GM12878 (cell line): ENCODE data around the gene PPP4R3B. TPM values are rescaled to one million over a fixed set of nuclear protein-coding genes. Genes with fewer than 3 reads are reported as not detected.

Experiments
- ATAC-seq: fragments of 200-7000 bp; cut with Tn5 transposase; 3 replicates; pipeline ENCODE4 v1.9.1; 2020; ENCODE audit warnings: mild to moderate bottlenecking, moderate library complexity
- Bru-seq: library from RNA; stranded (reverse); fragments of 400-500 nt; gene quantifications from one replicate; lab custom pipeline; 2021; lab: Mats Ljungman, UMichigan
- BruChase-seq, 2 experiments: library from RNA; stranded (reverse); fragments of 400-500 nt; gene quantifications; one replicate each; lab custom pipeline; 2021; lab: Mats Ljungman, UMichigan
- BruUV-seq: library from RNA; stranded (reverse); fragments of 400-500 nt; replicated peaks from 2 replicates; lab custom pipeline; 2021; lab: Mats Ljungman, UMichigan
- CTCF ChIA-PET: fragments of 300-600 bp; sonication (Branson Sonifier 250); formaldehyde crosslinking; extraction: SDS; loops from one replicate; lab custom pipeline; 2021; ENCODE audit warnings: inconsistent platforms; lab: Yijun Ruan, JAX
- POLR2A ChIA-PET: fragments of 350-600 bp; formaldehyde crosslinking; extraction: SDS; loops from one replicate; lab custom pipeline; 2021; ENCODE audit warnings: inconsistent platforms; lab: Charles Lee
- RAD21 ChIA-PET: fragments of 300-600 bp; sonication (Branson Sonifier 250); formaldehyde crosslinking; loops from one replicate; lab custom pipeline; 2023; ENCODE audit warnings: antibody characterized with exemption; ENCODE audit not compliant: unreplicated experiment; lab: Charles Lee
- SMC1A ChIA-PET: fragments of 300-600 bp; sonication (Branson Sonifier 250); formaldehyde crosslinking; loops from one replicate; lab custom pipeline; 2023; ENCODE audit not compliant: unreplicated experiment, uncharacterized antibody; lab: Charles Lee
- DNase-seq: peaks from one replicate; pipeline ENCODE4 v3.0.0-alpha.2; 2011; ENCODE audit warnings: low read depth, low spot score
- FAIRE-seq: peaks from 3 replicates; lab custom pipeline; 2011; peaks lifted over from hg19 to GRCh38; lab: Jason Lieb, UNC
- H2AFZ ChIP-seq: 2 replicates; pipeline ENCODE4 v1.6.0; 2011; ENCODE audit warnings: low read depth, low read length, control low read depth; ENCODE audit not compliant: control insufficient read depth
- H3K27ac ChIP-seq: 2 replicates; pipeline ENCODE4 v1.5.1; 2011; ENCODE audit warnings: control low read depth; ENCODE audit not compliant: control insufficient read depth, insufficient read depth
- H3K27me3 ChIP-seq, 2 experiments: replicated peaks in 1 of 2; 2 replicates each; pipeline versions ENCODE4 v1.6.0 to v1.6.1; 2011; ENCODE audit warnings: low read length in 1 of 2; ENCODE audit not compliant: control insufficient read depth in 2 of 2, insufficient read depth in 2 of 2
- H3K36me3 ChIP-seq, 2 experiments: 2 replicates each; pipeline ENCODE4 v1.5.1; 2011; ENCODE audit warnings: low read length in 1 of 2; ENCODE audit not compliant: control insufficient read depth in 2 of 2, insufficient read depth in 2 of 2
- H3K4me1 ChIP-seq: 2 replicates; pipeline ENCODE4 v1.6.1; 2011; ENCODE audit warnings: mild to moderate bottlenecking, low read length, moderate library complexity, mixed read lengths; ENCODE audit not compliant: control insufficient read depth, insufficient read depth
- H3K4me2 ChIP-seq: 2 replicates; pipeline ENCODE4 v1.6.0; 2011; ENCODE audit warnings: control low read depth; ENCODE audit not compliant: control insufficient read depth, insufficient read depth
- H3K4me3 ChIP-seq: fragments of 200-600 bp; sonication (generic); 2 replicates; pipeline ENCODE4 v1.5.1; 2016
- H3K79me2 ChIP-seq: 2 replicates; pipeline ENCODE4 v1.6.0; 2011; ENCODE audit warnings: low read length; ENCODE audit not compliant: control insufficient read depth, insufficient read depth
- H3K9ac ChIP-seq: 2 replicates; pipeline ENCODE4 v1.8.0; 2011; ENCODE audit warnings: low read length, control low read depth, mixed read lengths; ENCODE audit not compliant: control insufficient read depth, insufficient read depth
- H3K9me3 ChIP-seq: replicated peaks from 3 replicates; pipeline ENCODE4 v1.5.1; 2011; ENCODE audit warnings: mild to moderate bottlenecking, low read length; ENCODE audit not compliant: control insufficient read depth, insufficient read depth
- H4K20me1 ChIP-seq: 2 replicates; pipeline ENCODE4 v1.6.0; 2011; ENCODE audit not compliant: control insufficient read depth, insufficient read depth
- BRCA1 ChIP-seq: IDR thresholded peaks from 2 replicates; pipeline ENCODE4 v1.6.1; 2011; ENCODE audit warnings: low read depth, low read length, improper control_type of control experiment
- CEBPB ChIP-seq, 2 experiments: fragments of 150-350 bp in 1 of 2; IDR thresholded peaks; 2 replicates each; pipeline ENCODE4 v1.6.1; 2012 to 2014; ENCODE audit warnings: low read depth in 2 of 2, low read length in 2 of 2, borderline replicate concordance in 1 of 2, inconsistent platforms in 1 of 2
- EGR1 ChIP-seq, 2 experiments: IDR thresholded peaks; 1 replicate in 1 of 2; 2 replicates in 1 of 2; pipeline ENCODE4 v1.6.1; 2011 to 2012; ENCODE audit warnings: low read depth in 2 of 2, low read length in 2 of 2, borderline replicate concordance in 1 of 2, mild to moderate bottlenecking in 1 of 2, moderate library complexity in 1 of 2
- FOS ChIP-seq: IDR thresholded peaks from 3 replicates; pipeline ENCODE4 v1.6.1; 2011; ENCODE audit warnings: borderline replicate concordance; ENCODE audit not compliant: insufficient read length; ENCODE audit errors: extremely low read depth
- GABPA ChIP-seq: IDR thresholded peaks from 2 replicates; pipeline ENCODE4 v1.6.1; 2014; ENCODE audit warnings: antibody characterized with exemption, low read depth, mild to moderate bottlenecking, inconsistent platforms
- GATAD2B ChIP-seq: fragments of 450-650 bp; conservative IDR thresholded peaks from 2 replicates; pipeline ENCODE4 v1.6.1; 2017; ENCODE audit warnings: low read depth, mild to moderate bottlenecking, moderate library complexity
- HCFC1 ChIP-seq: fragments of 150-350 bp; IDR thresholded peaks from 2 replicates; pipeline ENCODE4 v1.6.1; 2014; ENCODE audit warnings: low read length
- LARP7 ChIP-seq: fragments of 450-650 bp; IDR thresholded peaks from 2 replicates; pipeline ENCODE4 v1.6.1; 2017; ENCODE audit warnings: mild to moderate bottlenecking
- MXI1 ChIP-seq: fragments of 150-350 bp; IDR thresholded peaks from 2 replicates; pipeline ENCODE4 v1.6.1; 2011; ENCODE audit warnings: low read depth, mild to moderate bottlenecking, inconsistent platforms, low read length, improper control_type of control experiment
- NR2C1 ChIP-seq: fragments of 450-650 bp; IDR thresholded peaks from 2 replicates; pipeline ENCODE4 v1.6.1; 2017; ENCODE audit warnings: antibody characterized with exemption, mild to moderate bottlenecking, moderate library complexity
- POLR2AphosphoS2 ChIP-seq: IDR thresholded peaks from 2 replicates; pipeline ENCODE4 v1.6.1; 2011; ENCODE audit warnings: low read depth, mild to moderate bottlenecking, low read length, improper control_type of control experiment, moderate library complexity
- SMC3 ChIP-seq: IDR thresholded peaks from 2 replicates; pipeline ENCODE4 v1.6.1; 2011; ENCODE audit warnings: low read length, improper control_type of control experiment, borderline replicate concordance
- SREBF2 ChIP-seq: IDR thresholded peaks from 2 replicates; pipeline ENCODE4 v1.6.1; 2012; ENCODE audit warnings: mild to moderate bottlenecking, low read length
- WGBS: methylation state at CpG from one replicate; pipeline ENCODE4 v1.1.6; 2016; ENCODE audit warnings: low lambda C conversion rate; ENCODE audit not compliant: insufficient replicate concordance, insufficient coverage; ENCODE audit errors: missing lambda C conversion rate; 5-methylcytosine and 5-hydroxymethylcytosine counted together
- in situ Hi-C: fragments of 300-500 bp; cut with MboI; formaldehyde crosslinking; loops from 9 replicates; pipeline ENCODE4 v1.14.3; 2018; ENCODE audit warnings: mixed read lengths
- intact Hi-C: fragments of 100-400 bp; cut with micrococcal nuclease; formaldehyde crosslinking; loops from one replicate; pipeline ENCODE4 v1.14.2; 2022; ENCODE audit not compliant: unreplicated experiment
- long read RNA-seq, 2 experiments: library from polyadenylated mRNA; unstranded; transcript quantifications; one replicate each; pipeline ENCODE4 v2.0.0, GENCODE V29; 2019 to 2020
- polyA minus RNA-seq, 3 experiments: library from RNA; depleted of rRNA, polyadenylated mRNA; stranded (reverse); fragments of >200 nt; gene quantifications; 2 replicates each; pipeline ENCODE4 v1.2.3, GENCODE V29; 2011
- polyA plus RNA-seq, 11 experiments: library from polyadenylated mRNA; depleted of rRNA in 4 of 11; unstranded in 6 of 11; stranded (reverse) in 5 of 11; fragments of >200 nt; fragmentation: Nextera tagmentation in 4 of 11; fragmentation: Illumina TruSeq in 1 of 11; extraction: Ambion mirVana in 4 of 11; extraction: Trizol in 1 of 11; gene quantifications; 1 replicate in 1 of 11; 2 replicates in 10 of 11; pipeline versions ENCODE4 v1.2.1 to v1.2.3, GENCODE V29; 2011 to 2016; ENCODE audit warnings: inconsistent platforms in 2 of 11, missing spikeins in 2 of 11, low read depth in 1 of 11
- total RNA-seq, 4 experiments: library from RNA; depleted of rRNA in 3 of 4; stranded (reverse); fragments of >200 nt in 3 of 4; fragmentation: Illumina TruSeq in 1 of 4; extraction: Trizol in 1 of 4; gene quantifications; 2 replicates each; pipeline versions ENCODE4 v1.2.1 to v1.2.3, GENCODE V29; 2013 to 2021
- TF ChIP-seq, protein P1 (sequence below): IDR thresholded peaks from 2 replicates; pipeline ENCODE4 v1.6.1; 2012; ENCODE audit warnings: low read length, inconsistent platforms
- TF ChIP-seq, protein P2 (sequence below): fragments of 150-350 bp; IDR thresholded peaks from 2 replicates; pipeline ENCODE4 v1.6.1; 2014; ENCODE audit warnings: mild to moderate bottlenecking, low read depth, low read length

PPP4R3B gene
- 127 and 131 TPM in 2 replicates for total RNA-seq (2013; cell fraction: nucleolus; rRNA removed)
- 48.1 and 58.5 TPM in 2 replicates for total RNA-seq (2014; rRNA removed)
- total RNA-seq (2014; rRNA removed; fragmentation: Illumina TruSeq; extraction: Trizol), result 54.2 and 55.8 TPM in 2 replicates
- total RNA-seq (2021), result 47.0 and 50.5 TPM in 2 replicates
- 14.2 TPM for polyA plus RNA-seq (2011; ENCODE audit: low read depth)
- polyA plus RNA-seq (2011; rRNA removed), result 42.3 and 65.1 TPM in 2 replicates
- polyA plus RNA-seq (2011; cell fraction: cytosol; rRNA removed), result 13.8 and 14.6 TPM in 2 replicates
- polyA plus RNA-seq (2011; cell fraction: nucleus; rRNA removed), result 20.4 and 24.6 TPM in 2 replicates
- polyA plus RNA-seq (2012), result 26.3 and 32.9 TPM in 2 replicates
- 50.3 and 58.4 TPM in 2 replicates for polyA plus RNA-seq (2014; fragmentation: Illumina TruSeq; extraction: Trizol)
- 10 to 100 TPM; 10.9 to 15.3 TPM for polyA plus RNA-seq (2014; fragmentation: Nextera tagmentation; extraction: Ambion mirVana)
- polyA plus RNA-seq (2014; rRNA removed), result 25.8 and 28.3 TPM in 2 replicates
- polyA plus RNA-seq (2016; fragmentation: Nextera tagmentation; extraction: Ambion mirVana), result 10 to 100 TPM; 56.6 to 70.1 TPM
- polyA minus RNA-seq (2011; rRNA and poly(A)+ RNA removed), result 27.5 and 35.2 TPM in 2 replicates
- polyA minus RNA-seq (2011; cell fraction: cytosol; rRNA and poly(A)+ RNA removed), result 21.1 and 23.9 TPM in 2 replicates
- polyA minus RNA-seq (2011; cell fraction: nucleus; rRNA and poly(A)+ RNA removed), result 25.9 and 44.9 TPM in 2 replicates
- percentile 93 among the genes with signal in this experiment for Bru-seq, nascent RNA
- BruChase-seq, experiment 1, labeled RNA remaining after a 6-hour chase, result percentile 94 among the genes with signal in this experiment
- BruChase-seq, experiment 2, labeled RNA remaining after a 2-hour chase, result percentile 93 among the genes with signal in this experiment
- long read RNA-seq, experiment 1, full-length matches to known transcripts, result 4 of 17 reads
- long read RNA-seq, experiment 1, partial matches to known transcripts, result 5 of 17 reads
- long read RNA-seq, experiment 1, other reads (novel, unspliced or antisense), result 8 of 17 reads
- long read RNA-seq, experiment 2, full-length matches to known transcripts, result 1 of 80 reads
- long read RNA-seq, experiment 2, partial matches to known transcripts, result 54 of 80 reads
- long read RNA-seq, experiment 2, other reads (novel, unspliced or antisense), result 25 of 80 reads

DNA sequence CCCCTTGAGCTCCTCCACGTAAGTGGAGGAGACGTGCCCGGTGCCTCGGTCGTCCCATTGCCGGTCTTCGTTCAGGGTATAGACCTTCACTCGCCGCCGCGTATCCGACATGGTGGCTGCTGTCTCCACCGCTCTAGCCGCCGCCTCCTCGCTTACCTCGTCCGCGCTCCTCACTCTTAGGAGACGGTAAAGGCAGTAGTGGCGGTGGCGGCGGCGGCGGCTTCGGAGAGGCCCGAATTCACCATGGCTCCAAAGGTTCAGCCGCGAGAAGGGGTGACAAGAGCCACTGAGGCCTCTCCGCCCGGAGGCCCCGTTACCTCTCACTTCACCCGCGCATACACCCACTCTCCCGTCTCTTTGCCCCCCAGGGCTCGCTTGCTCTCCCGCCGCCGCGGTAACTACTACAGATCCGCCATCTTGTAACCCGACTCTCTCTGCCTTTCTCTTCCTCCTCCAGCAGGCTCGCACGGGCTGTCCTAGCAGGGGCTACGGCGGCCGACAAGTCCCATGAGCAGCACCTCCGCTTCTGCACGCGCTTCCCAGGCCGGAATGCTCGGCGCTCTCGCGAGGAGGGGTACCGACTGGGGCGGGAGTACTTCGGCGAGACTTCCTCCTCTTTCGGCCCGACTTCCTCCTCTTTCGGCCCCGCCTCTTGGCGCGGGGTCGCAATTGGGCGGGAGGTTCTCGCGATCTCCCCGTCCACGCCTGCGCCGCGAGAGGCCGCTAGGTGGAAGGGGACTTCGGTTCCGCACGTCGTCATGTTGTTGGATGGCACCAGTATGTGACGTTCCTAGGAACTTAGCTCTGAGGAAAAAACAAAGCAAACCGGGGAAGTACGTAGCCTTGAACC, at the start of gene PPP4R3B:
Gene PPP4R3B (minus strand): TSS at position 448 of the 850 bp plus-strand sequence. CDS start 337 bp downstream, at position 111.
- H3K4me2 ChIP-seq, result peak within 1 kb of the TSS; percentile 83
- peak within 1 kb of the TSS; percentile 89 for H3K4me3 ChIP-seq
- DNase-seq, result peak; percentile 98
- H2AFZ ChIP-seq, result peak within 1 kb of the TSS; percentile 90
- no peaks in the 10 kb centered on the region for H3K27me3 ChIP-seq
- peak; percentile 89 for ATAC-seq
- RAD21 ChIA-PET, result interaction anchor here (1.2 to 1.4 kb wide), 2 partner anchors 98 kb away, joined by 5 to 8 read pairs; partner anchors contain the start of gene CFAP36
- SMC1A ChIA-PET, result interaction anchor here (0.5 to 2.1 kb wide), 7 partner anchors 9 to 361 kb away, joined by 3 to 9 read pairs (median 3); partner anchors contain the start of gene CFAP36
- FAIRE-seq, result peak; percentile 99
- under 1% methylated on average over 82 of the region's 82 CpGs for WGBS
- H3K79me2 ChIP-seq, result peaks cover 86% of the 10 kb centered on the region
- H3K36me3 ChIP-seq, result peaks cover 0 to 13% of the 10 kb centered on the region in 2 experiments; a peak in 1 of 4 replicates
- H3K4me1 ChIP-seq, result peaks cover 3% of the 10 kb centered on the region
- peak within 1 kb of the TSS; percentile 98 for H3K9ac ChIP-seq
- POLR2A ChIA-PET, result interaction anchor here (0.9 to 3.1 kb wide), 6 partner anchors 8 to 618 kb away, joined by 3 to 23 read pairs (median 4); partner anchors contain the start of gene CFAP36
- 0 out of 2 replicates have a peak, but pooled peaks cover 3% of the 10 kb centered on the region for H4K20me1 ChIP-seq
- intact Hi-C loops, result loop anchor here (5.0 to 10.0 kb wide), 3 partner anchors 333 to 1043 kb away; partner anchors contain the start of genes CLHC1 and RPS27A
- H3K9me3 ChIP-seq, result no peaks in the 10 kb centered on the region
- in situ Hi-C loops, result no loop called here
- CTCF ChIA-PET, result interaction anchor here (0.7 to 1.5 kb wide), 6 partner anchors 18 to 98 kb away, joined by 3 to 4 read pairs (median 3); partner anchors contain the start of gene CFAP36
- TSS peak; percentile 74 for BruUV-seq
- peak within 1 kb of the TSS; percentile 94 for H3K27ac ChIP-seq
- peak; percentile 99 for TF ChIP-seq BRCA1
- TF ChIP-seq, protein P1, sequence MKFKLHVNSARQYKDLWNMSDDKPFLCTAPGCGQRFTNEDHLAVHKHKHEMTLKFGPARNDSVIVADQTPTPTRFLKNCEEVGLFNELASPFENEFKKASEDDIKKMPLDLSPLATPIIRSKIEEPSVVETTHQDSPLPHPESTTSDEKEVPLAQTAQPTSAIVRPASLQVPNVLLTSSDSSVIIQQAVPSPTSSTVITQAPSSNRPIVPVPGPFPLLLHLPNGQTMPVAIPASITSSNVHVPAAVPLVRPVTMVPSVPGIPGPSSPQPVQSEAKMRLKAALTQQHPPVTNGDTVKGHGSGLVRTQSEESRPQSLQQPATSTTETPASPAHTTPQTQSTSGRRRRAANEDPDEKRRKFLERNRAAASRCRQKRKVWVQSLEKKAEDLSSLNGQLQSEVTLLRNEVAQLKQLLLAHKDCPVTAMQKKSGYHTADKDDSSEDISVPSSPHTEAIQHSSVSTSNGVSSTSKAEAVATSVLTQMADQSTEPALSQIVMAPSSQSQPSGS, result peak; percentile 89
- TF ChIP-seq CEBPB (IDR thresholded peaks at IDR 0.05; ENCODE audit: borderline replicate concordance in 1 of 2, low read depth in 2 of 2, low read length in 2 of 2), result no peak
- peak; percentile 94 for TF ChIP-seq POLR2AphosphoS2
- TF ChIP-seq GABPA, result peak; percentile 87
- TF ChIP-seq SREBF2, result no peak
- peak; percentile 77 for TF ChIP-seq HCFC1
- TF ChIP-seq, protein P2, sequence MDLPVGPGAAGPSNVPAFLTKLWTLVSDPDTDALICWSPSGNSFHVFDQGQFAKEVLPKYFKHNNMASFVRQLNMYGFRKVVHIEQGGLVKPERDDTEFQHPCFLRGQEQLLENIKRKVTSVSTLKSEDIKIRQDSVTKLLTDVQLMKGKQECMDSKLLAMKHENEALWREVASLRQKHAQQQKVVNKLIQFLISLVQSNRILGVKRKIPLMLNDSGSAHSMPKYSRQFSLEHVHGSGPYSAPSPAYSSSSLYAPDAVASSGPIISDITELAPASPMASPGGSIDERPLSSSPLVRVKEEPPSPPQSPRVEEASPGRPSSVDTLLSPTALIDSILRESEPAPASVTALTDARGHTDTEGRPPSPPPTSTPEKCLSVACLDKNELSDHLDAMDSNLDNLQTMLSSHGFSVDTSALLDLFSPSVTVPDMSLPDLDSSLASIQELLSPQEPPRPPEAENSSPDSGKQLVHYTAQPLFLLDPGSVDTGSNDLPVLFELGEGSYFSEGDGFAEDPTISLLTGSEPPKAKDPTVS, result 0 out of 2 replicates have a peak, but pooled peaks have one; percentile 18
- TF ChIP-seq MXI1, result peak; percentile 93
- peak; percentile 49; the same call in 1 of the 2 replicates for TF ChIP-seq LARP7
- TF ChIP-seq SMC3, result no peak
- TF ChIP-seq EGR1 (IDR thresholded peaks at IDR 0.05; ENCODE audit: borderline replicate concordance in 1 of 2, low read depth in 2 of 2, low read length in 2 of 2), result peak in 1 of 2 experiments; percentile 24; a peak in 1 of 3 replicates
- TF ChIP-seq GATAD2B, result no peak; the same call in 1 of the 2 replicates
- no peak for TF ChIP-seq FOS
- TF ChIP-seq NR2C1, result peak; percentile 51; the same call in 1 of the 2 replicates
